Ishikawa (cell line): Measurements from ENCODE around the gene DET1.

Source experiments
- CEBPB ChIP-seq: IDR thresholded peaks from 2 replicates; pipeline ENCODE4 v1.6.1; 2012
- CREB1 ChIP-seq: IDR thresholded peaks from 2 replicates; pipeline ENCODE4 v1.6.1; 2012; ENCODE audit warnings: low read depth
- EGR1 ChIP-seq: IDR thresholded peaks from 2 replicates; pipeline ENCODE4 v1.6.1; 2012
- EP300 ChIP-seq: IDR thresholded peaks from 2 replicates; pipeline ENCODE4 v1.6.1; 2012; ENCODE audit warnings: borderline replicate concordance
- FOXM1 ChIP-seq: IDR thresholded peaks from 2 replicates; pipeline ENCODE4 v1.6.1; 2012; ENCODE audit warnings: low read depth, borderline replicate concordance
- NFIC ChIP-seq: IDR thresholded peaks from 2 replicates; pipeline ENCODE4 v1.6.1; 2012
- RAD21 ChIP-seq: IDR thresholded peaks from 2 replicates; pipeline ENCODE4 v1.6.1; 2012; ENCODE audit warnings: low read depth
- TAF1 ChIP-seq: IDR thresholded peaks from 2 replicates; pipeline ENCODE4 v1.6.1; 2012; ENCODE audit warnings: low read depth, mild to moderate bottlenecking
- TCF12 ChIP-seq: IDR thresholded peaks from 2 replicates; pipeline ENCODE4 v1.6.1; 2012; ENCODE audit warnings: low read depth
- TEAD4 ChIP-seq: IDR thresholded peaks from 2 replicates; pipeline ENCODE4 v1.6.1; 2012
- YY1 ChIP-seq: IDR thresholded peaks from 2 replicates; pipeline ENCODE4 v1.6.1; 2012; ENCODE audit warnings: low read depth
- ZBTB7A ChIP-seq: IDR thresholded peaks from 2 replicates; pipeline ENCODE4 v1.6.1; 2012; ENCODE audit warnings: low read depth
- TF ChIP-seq, protein P1 (sequence below): IDR thresholded peaks from 2 replicates; pipeline ENCODE4 v1.6.1; 2012; ENCODE audit warnings: low read depth, mild to moderate bottlenecking
- TF ChIP-seq, protein P2 (sequence below): IDR thresholded peaks from 2 replicates; pipeline ENCODE4 v1.6.1; 2012
- TF ChIP-seq, protein P3 (sequence below): IDR thresholded peaks from 2 replicates; pipeline ENCODE4 v1.6.1; 2012

The DET1 gene

DNA sequence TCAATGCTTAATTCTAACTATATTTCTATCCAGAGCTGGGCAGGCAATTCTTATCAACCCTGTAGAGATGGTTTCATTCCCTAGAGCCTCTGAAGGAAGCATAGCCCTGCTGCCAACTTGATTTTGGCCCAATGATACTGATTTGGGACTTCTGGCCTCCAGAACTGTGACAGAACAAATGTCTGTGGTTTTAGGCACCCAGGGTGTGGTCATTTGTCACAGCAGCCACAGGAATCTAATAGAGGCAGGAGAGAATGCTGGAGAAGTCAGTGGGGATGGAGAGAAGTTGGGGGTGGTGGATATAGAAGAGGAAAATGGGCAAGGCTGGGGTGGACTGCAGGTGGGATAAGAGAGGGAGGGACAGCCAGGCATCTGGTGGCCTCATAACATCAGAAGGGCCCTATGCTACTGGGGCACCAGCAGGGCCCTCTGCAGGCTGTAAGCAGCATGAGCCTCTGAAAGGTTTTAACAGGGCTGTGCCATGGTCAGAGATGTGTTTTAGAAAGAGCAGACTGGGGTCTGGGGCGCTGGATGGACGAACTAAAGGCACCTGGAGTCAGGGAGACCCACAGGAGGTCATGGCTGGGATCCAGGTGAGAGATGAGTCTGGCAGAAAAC, 59.2 kb downstream of the DET1 start:
- TF ChIP-seq CEBPB: no peak
- TF ChIP-seq, protein P1, sequence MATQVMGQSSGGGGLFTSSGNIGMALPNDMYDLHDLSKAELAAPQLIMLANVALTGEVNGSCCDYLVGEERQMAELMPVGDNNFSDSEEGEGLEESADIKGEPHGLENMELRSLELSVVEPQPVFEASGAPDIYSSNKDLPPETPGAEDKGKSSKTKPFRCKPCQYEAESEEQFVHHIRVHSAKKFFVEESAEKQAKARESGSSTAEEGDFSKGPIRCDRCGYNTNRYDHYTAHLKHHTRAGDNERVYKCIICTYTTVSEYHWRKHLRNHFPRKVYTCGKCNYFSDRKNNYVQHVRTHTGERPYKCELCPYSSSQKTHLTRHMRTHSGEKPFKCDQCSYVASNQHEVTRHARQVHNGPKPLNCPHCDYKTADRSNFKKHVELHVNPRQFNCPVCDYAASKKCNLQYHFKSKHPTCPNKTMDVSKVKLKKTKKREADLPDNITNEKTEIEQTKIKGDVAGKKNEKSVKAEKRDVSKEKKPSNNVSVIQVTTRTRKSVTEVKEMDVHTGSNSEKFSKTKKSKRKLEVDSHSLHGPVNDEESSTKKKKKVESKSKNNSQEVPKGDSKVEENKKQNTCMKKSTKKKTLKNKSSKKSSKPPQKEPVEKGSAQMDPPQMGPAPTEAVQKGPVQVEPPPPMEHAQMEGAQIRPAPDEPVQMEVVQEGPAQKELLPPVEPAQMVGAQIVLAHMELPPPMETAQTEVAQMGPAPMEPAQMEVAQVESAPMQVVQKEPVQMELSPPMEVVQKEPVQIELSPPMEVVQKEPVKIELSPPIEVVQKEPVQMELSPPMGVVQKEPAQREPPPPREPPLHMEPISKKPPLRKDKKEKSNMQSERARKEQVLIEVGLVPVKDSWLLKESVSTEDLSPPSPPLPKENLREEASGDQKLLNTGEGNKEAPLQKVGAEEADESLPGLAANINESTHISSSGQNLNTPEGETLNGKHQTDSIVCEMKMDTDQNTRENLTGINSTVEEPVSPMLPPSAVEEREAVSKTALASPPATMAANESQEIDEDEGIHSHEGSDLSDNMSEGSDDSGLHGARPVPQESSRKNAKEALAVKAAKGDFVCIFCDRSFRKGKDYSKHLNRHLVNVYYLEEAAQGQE: no peak
- TF ChIP-seq FOXM1: no peak

DNA sequence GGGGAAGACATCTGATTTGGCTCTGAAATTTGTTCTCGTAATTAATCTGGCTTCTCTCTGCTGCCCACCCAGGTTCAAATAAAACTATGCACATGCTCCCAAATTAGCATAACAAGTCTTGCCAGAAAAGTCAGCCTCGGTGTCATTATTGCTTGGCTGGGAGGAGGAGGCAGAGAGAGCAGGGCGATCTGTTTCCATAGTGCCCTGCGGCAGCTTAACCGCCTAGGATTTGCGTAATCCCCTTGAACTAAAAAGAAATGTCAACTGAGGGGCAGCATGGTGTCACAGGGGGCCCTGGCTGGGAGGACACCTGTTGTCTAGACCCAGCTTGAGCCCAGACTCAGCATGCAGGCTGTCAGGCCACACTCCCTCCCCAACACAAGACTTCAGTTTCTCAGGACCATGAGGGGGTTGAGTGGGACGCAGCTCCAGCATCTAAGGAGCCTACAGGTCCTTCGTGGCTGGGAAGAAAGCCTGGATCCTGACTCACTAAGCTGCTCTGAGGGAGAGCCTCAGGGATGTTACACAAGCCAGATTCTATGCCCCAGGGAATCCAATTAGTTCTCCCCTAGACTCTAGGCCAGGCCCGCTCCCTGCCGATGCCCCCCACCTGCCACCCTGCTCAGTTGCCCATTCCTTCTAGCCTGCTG, 61.7 kb downstream of the DET1 start:
- TF ChIP-seq ZBTB7A: no peak
- no peak for TF ChIP-seq FOXM1
- no peak for TF ChIP-seq TCF12
- TF ChIP-seq, protein P1: no peak
- TF ChIP-seq RAD21: no peak
- TF ChIP-seq YY1: no peak
- no peak for TF ChIP-seq EGR1
- TF ChIP-seq, protein P2, sequence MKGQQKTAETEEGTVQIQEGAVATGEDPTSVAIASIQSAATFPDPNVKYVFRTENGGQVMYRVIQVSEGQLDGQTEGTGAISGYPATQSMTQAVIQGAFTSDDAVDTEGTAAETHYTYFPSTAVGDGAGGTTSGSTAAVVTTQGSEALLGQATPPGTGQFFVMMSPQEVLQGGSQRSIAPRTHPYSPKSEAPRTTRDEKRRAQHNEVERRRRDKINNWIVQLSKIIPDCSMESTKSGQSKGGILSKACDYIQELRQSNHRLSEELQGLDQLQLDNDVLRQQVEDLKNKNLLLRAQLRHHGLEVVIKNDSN: no peak
- no peak for TF ChIP-seq EP300
- TF ChIP-seq TEAD4: no peak
- no peak for TF ChIP-seq CREB1
- TF ChIP-seq NFIC: no peak
- no peak for TF ChIP-seq TAF1
- TF ChIP-seq, protein P3, sequence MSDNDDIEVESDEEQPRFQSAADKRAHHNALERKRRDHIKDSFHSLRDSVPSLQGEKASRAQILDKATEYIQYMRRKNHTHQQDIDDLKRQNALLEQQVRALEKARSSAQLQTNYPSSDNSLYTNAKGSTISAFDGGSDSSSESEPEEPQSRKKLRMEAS: no peak
- TF ChIP-seq CEBPB: no peak

DNA sequence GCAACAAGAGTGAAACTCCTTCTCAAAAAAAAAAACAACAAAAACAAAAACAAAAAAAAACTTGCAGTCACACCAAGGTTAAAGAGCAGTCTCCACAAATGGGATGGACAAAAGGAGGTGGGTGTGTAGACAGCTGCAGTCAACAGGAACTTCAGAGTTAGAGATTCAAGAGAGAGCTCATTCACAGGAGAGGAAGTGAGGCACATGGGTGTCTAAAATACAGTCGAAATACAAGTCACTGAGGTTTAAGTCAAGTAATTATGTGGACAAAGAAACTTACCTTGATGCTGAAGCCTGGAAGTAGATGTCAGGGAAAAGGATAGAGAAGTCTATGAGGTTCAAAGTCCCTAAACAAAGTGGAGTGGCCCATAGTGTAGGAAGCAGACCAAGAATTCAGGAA, 64.2 kb downstream of the DET1 start:
- no peak for TF ChIP-seq EGR1
- TF ChIP-seq, protein P1: no peak
- TF ChIP-seq, protein P3: no peak
- TF ChIP-seq, protein P2: no peak
- TF ChIP-seq RAD21: no peak
- no peak for TF ChIP-seq CEBPB
- TF ChIP-seq EP300: no peak
- TF ChIP-seq TCF12: no peak
- TF ChIP-seq CREB1: no peak
- no peak for TF ChIP-seq YY1
- no peak for TF ChIP-seq TEAD4
- no peak for TF ChIP-seq NFIC
- TF ChIP-seq TAF1: no peak
- TF ChIP-seq ZBTB7A: no peak
- no peak for TF ChIP-seq FOXM1

DNA sequence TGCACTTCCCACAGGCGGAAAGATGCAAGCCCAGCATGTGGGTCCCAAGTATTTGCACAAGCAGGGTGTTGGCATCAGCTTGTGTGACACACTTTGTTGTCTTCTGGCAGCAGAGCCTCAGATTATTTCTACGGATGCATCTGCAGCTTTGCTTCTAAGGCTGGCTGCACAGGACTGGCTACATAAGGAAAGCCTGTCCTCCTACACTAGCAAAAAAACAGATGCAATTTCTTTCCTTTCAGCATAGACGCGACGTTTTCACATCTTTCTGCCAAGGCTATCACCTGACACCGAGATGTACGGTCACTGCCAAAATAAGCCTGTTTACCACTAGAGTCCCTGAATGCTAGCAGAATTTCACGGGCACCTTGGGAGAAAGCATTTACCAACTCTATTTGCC, 65.5 kb downstream of the DET1 start:
- no peak for TF ChIP-seq NFIC
- TF ChIP-seq ZBTB7A: no peak
- TF ChIP-seq TAF1: no peak
- TF ChIP-seq CREB1: no peak
- TF ChIP-seq FOXM1: no peak
- TF ChIP-seq, protein P2: no peak
- no peak for TF ChIP-seq EP300
- no peak for TF ChIP-seq RAD21
- no peak for TF ChIP-seq CEBPB
- no peak for TF ChIP-seq TCF12
- TF ChIP-seq YY1: no peak
- TF ChIP-seq, protein P1: no peak
- TF ChIP-seq, protein P3: no peak
- no peak for TF ChIP-seq EGR1
- TF ChIP-seq TEAD4: no peak
